ENCODE measurements around the gene AGO4.
A peak's percentile ranks its signal among the peaks of the same experiment; 100 is the strongest.

The AGO4 gene

DNA sequence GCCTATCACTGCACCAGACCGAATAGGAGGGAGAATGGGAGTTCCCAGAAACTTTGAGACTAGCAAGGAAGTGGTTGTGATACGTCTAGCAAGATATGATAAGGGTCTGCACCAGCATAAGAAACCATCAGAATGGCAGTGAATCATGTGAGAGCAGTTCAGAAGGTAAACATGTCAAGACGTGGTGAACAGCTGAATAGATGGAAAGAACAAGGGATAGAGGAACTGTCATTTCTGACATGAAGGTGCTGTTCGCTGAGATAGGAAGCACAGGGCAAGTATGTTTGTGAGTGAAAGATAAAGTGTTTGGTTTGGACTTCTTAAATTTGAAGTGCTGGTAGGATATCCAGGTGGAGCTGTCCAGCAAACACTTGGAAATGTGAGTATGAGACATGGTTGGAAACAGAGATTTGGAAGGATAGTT is 74.0 kb downstream of the AGO4 start:
- Histone ChIP-seq H3K36me3 (no peaks in the 10 kb centered on the region), H3K27me3 (no peaks in the 10 kb centered on the region), H3K4me3 (ENCODE audit: low read depth in 1 of 2, low read length in 1 of 2) (no peak overlapping the region), H3K9me3 (no peaks in the 10 kb centered on the region), H3K27ac (peak overlapping the region; percentile 23), H3K4me1 (ENCODE audit: control insufficient read depth in 1 of 2, insufficient read depth in 1 of 2, low read depth in 1 of 2, low read length in 1 of 2) (peaks cover 30 to 31% of the 10 kb centered on the region in 2 experiments)
- TF ChIP-seq, protein P1, sequence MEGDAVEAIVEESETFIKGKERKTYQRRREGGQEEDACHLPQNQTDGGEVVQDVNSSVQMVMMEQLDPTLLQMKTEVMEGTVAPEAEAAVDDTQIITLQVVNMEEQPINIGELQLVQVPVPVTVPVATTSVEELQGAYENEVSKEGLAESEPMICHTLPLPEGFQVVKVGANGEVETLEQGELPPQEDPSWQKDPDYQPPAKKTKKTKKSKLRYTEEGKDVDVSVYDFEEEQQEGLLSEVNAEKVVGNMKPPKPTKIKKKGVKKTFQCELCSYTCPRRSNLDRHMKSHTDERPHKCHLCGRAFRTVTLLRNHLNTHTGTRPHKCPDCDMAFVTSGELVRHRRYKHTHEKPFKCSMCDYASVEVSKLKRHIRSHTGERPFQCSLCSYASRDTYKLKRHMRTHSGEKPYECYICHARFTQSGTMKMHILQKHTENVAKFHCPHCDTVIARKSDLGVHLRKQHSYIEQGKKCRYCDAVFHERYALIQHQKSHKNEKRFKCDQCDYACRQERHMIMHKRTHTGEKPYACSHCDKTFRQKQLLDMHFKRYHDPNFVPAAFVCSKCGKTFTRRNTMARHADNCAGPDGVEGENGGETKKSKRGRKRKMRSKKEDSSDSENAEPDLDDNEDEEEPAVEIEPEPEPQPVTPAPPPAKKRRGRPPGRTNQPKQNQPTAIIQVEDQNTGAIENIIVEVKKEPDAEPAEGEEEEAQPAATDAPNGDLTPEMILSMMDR (IDR thresholded peaks at IDR 0.05), result no peak

GRCh38 chr1:35882586-35882944 is 74.7 kb downstream of the AGO4 start:
- Histone ChIP-seq H3K9me3 (no peaks in the 10 kb centered on the region), H3K4me1 (ENCODE audit: control insufficient read depth in 1 of 2, insufficient read depth in 1 of 2, low read depth in 1 of 2, low read length in 1 of 2) (peaks cover 37 to 38% of the 10 kb centered on the region in 2 experiments), H3K27me3 (no peaks in the 10 kb centered on the region), H3K4me3 (ENCODE audit: low read depth in 1 of 2, low read length in 1 of 2) (peak overlapping the region; percentile 93 to 99), H3K36me3 (no peaks in the 10 kb centered on the region), H3K27ac (peak overlapping the region; percentile 70)
- TF ChIP-seq, protein P1 (IDR thresholded peaks at IDR 0.05), result no peak

- Histone ChIP-seq H3K4me1 (ENCODE audit: control insufficient read depth in 1 of 2, insufficient read depth in 1 of 2, low read depth in 1 of 2, low read length in 1 of 2) (peaks cover 41 to 43% of the 10 kb centered on the region in 2 experiments), H3K27ac (peak within 1 kb of the TSS; percentile 70)
- TF ChIP-seq, protein P1 (IDR thresholded peaks at IDR 0.05), result peak; percentile 99
Measured at GRCh38 chr1:35882945-35883634, 75.3 kb downstream of the AGO4 start, which contains the start of gene AGO1. TSS of gene AGO1 (plus strand) at chr1:35883209. CDS start at chr1:35883422, 213 bp downstream.

DNA sequence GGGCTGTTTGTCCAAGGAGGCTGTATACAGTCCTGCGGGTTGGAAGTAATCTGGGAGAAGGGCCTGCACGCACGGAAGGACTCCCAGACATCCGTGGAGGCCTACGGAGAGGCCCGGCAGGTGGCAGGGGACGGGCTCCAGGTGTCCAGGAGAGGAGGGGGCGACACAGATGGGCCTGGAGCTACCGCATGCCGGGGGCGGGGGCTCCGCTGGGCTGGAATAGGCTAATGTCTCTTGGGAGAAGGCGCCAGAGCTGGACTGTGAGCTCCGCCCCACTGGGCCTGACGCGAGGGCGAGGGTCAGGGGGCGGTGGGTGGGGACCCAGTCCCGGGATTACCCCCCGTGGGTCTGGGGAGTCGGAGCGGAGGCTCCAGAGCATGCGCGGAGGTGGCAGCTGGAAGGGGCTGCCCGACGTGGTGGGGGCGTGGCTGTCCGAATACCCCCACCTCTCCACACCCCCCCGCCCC is 75.9 kb downstream of the AGO4 start:
- Histone ChIP-seq H3K27me3 (no peaks in the 10 kb centered on the region), H3K4me3 (ENCODE audit: low read depth in 1 of 2, low read length in 1 of 2) (peak overlapping the region; percentile 93 to 99), H3K4me1 (ENCODE audit: control insufficient read depth in 1 of 2, insufficient read depth in 1 of 2, low read depth in 1 of 2, low read length in 1 of 2) (peaks cover 41 to 43% of the 10 kb centered on the region in 2 experiments), H3K36me3 (no peaks in the 10 kb centered on the region), H3K9me3 (no peaks in the 10 kb centered on the region), H3K27ac (peak overlapping the region; percentile 70)
- TF ChIP-seq, protein P1 (IDR thresholded peaks at IDR 0.05), result no peak

More at GRCh38 chr1:35882945-35883634, 75.3 kb downstream of the AGO4 start, which contains the start of gene AGO1:
- Histone ChIP-seq H3K4me3 (ENCODE audit: low read depth in 1 of 2, low read length in 1 of 2) (peak within 1 kb of the TSS; percentile 93 to 99), H3K27me3 (no peaks in the 10 kb centered on the region), H3K9me3 (no peaks in the 10 kb centered on the region), H3K36me3 (no peaks in the 10 kb centered on the region)

DNA sequence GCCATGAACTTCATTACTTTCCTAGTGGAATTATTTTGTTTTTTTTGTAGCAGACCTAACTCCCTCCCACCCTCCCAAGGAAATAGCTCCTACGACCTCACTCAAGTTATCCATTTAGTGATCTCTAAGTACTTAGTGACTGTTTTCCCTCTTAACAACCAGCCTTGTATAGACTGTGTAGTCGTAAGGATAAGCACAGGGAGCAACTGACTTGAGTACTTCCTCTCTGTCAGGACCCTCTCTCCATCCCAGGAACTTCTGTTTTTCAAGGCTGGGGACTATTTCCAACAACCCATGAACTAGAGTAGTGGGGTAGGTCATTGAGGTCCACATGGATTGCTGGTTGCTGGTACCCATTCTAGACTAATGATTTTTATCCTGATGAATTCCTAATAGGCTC is 77.1 kb downstream of the AGO4 start:
- no peak overlapping the region for H3K4me3 ChIP-seq (ENCODE audit: low read depth in 1 of 2, low read length in 1 of 2)
- peak overlapping the region; percentile 73 for H3K27ac ChIP-seq
- H3K27me3 ChIP-seq, result no peaks in the 10 kb centered on the region
- H3K9me3 ChIP-seq, result no peaks in the 10 kb centered on the region
- peaks cover 4% of the 10 kb centered on the region for H3K36me3 ChIP-seq
- peaks cover 41 to 43% of the 10 kb centered on the region in 2 experiments for H3K4me1 ChIP-seq (ENCODE audit: control insufficient read depth in 1 of 2, insufficient read depth in 1 of 2, low read depth in 1 of 2, low read length in 1 of 2)
- TF ChIP-seq, protein P1 (IDR thresholded peaks at IDR 0.05), result no peak
